Transverse colon (tissue), 4 donors: ENCODE results near the gene KRT85. TPM values are rescaled to one million over a fixed set of nuclear protein-coding genes. Genes with fewer than 3 reads are reported as not detected.

ENCODE experiments used
- DNase-seq: peaks from one replicate; pipeline ENCODE4 v3.0.0-alpha.2; 2019
- H3K27ac ChIP-seq, 4 donors: fragments of 200-600 bp; sonication (generic); 2 replicates each; pipeline ENCODE4 v1.5.1; 2016 to 2018; ENCODE audit warnings: inconsistent platforms in 4 of 4
- H3K27me3 ChIP-seq: fragments of 200-600 bp; sonication (generic); 2 replicates; pipeline ENCODE4 v1.5.1; 2017; ENCODE audit warnings: inconsistent platforms
- H3K36me3 ChIP-seq, 4 donors: fragments of 200-600 bp; sonication (generic); 2 replicates each; pipeline ENCODE4 v1.5.1; 2017 to 2019; ENCODE audit warnings: inconsistent platforms in 4 of 4
- H3K4me1 ChIP-seq, 4 donors: fragments of 200-600 bp; sonication (generic); 2 replicates each; pipeline ENCODE4 v1.5.1; 2017 to 2020; ENCODE audit warnings: inconsistent platforms in 4 of 4
- H3K4me3 ChIP-seq, 4 donors: fragments of 200-600 bp; sonication (generic); 1 replicate in 1 of 4; 2 replicates in 3 of 4; pipeline versions ENCODE4 v1.5.1 to v1.6.1; 2017 to 2019; ENCODE audit warnings: inconsistent platforms in 4 of 4
- H3K9me3 ChIP-seq, 2 donors: fragments of 200-600 bp; sonication (generic); 2 replicates each; pipeline ENCODE4 v1.5.1; 2017 to 2019; ENCODE audit warnings: inconsistent platforms in 2 of 2
- CTCF ChIP-seq, 5 experiments: fragments of 200-600 bp in 3 of 5; fragments of 450-650 bp in 2 of 5; sonication (generic) in 3 of 5; IDR thresholded peaks; 1 replicate in 2 of 5; 2 replicates in 3 of 5; pipeline ENCODE4 v1.5.1; 2016 to 2017; ENCODE audit warnings: antibody characterized with exemption in 5 of 5, inconsistent platforms in 3 of 5, mild to moderate bottlenecking in 2 of 5, moderate library complexity in 1 of 5
- EP300 ChIP-seq: sonication (generic); formaldehyde crosslinking; IDR thresholded peaks from one replicate; pipeline ENCODE4 v1.6.1; 2017; ENCODE audit warnings: antibody characterized with exemption, low read depth
- POLR2A ChIP-seq: fragments of 450-650 bp; IDR thresholded peaks from one replicate; pipeline ENCODE4 v1.6.1; 2016; ENCODE audit warnings: antibody characterized with exemption, mild to moderate bottlenecking, moderate library complexity
- POLR2AphosphoS5 ChIP-seq, 3 donors: sonication (generic); formaldehyde crosslinking; IDR thresholded peaks; one replicate each; pipeline ENCODE4 v1.6.1; 2016; ENCODE audit warnings: antibody characterized with exemption in 3 of 3
- WGBS, 2 donors: methylation state at CpG; one replicate each; pipeline ENCODE4 v1.1.5; 2018; ENCODE audit warnings: low coverage in 1 of 2; 5-methylcytosine and 5-hydroxymethylcytosine counted together
- in situ Hi-C, 4 donors: fragments of 200-750 bp; cut with MboI; loops; one replicate each; pipeline versions ENCODE4 v1.15.0 to v1.15.1; 2017; ENCODE audit warnings: low sequenced_read_pairs in 3 of 4, low pct_ligation_motif_present in 1 of 4, low pct_unique_long_range_greater_than_20kb in 1 of 4
- intact Hi-C: fragments of 100-400 bp; cut with DNase I; formaldehyde crosslinking; loops from one replicate; pipeline ENCODE4 v1.15.1; 2023; ENCODE audit warnings: low total_unique reads
- total RNA-seq, 4 donors: library from RNA; depleted of rRNA; stranded (reverse); fragments of >200 nt; gene quantifications; one replicate each; pipeline ENCODE4 v1.1.0, GENCODE V29; 2016

KRT85 gene
- total RNA-seq, 4 donors from 2014 or later, result not detected

DNA sequence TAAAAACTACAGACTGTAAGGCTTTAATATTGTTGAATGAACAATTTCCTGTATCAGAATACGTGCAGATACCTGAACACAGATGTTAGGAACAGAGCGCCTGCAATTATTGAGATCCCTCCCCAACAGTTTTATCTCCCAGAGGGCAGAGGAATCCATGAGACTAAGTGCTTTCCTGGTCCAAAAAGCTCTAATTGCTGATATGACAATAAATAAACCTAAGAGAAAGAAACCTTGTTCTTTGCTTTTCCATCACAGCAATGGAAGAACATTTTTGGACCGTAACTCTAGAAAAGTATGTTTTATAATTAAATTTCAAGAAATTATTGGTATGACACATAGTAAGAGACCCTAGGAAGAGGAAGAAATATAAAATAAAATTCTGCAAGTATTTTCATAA, 33.1 kb downstream of the KRT85 start:
- H3K27me3 ChIP-seq, result peaks cover 9% of the 10 kb centered on the region
- intact Hi-C loops, result no loop called here
- H3K9me3 ChIP-seq, result peaks cover 0 to 5% of the 10 kb centered on the region in 2 donors
- H3K27ac ChIP-seq, result no peak overlapping the region
- no peak for DNase-seq
- in situ Hi-C loops, result no loop called here
- peaks cover 0 to 8% (median 0%) of the 10 kb centered on the region in 4 donors for H3K4me1 ChIP-seq
- no peak for TF ChIP-seq POLR2AphosphoS5 (IDR thresholded peaks at IDR 0.05)
- no peak for TF ChIP-seq CTCF (IDR thresholded peaks at IDR 0.05)
- no peak for TF ChIP-seq POLR2A
- no peak for TF ChIP-seq EP300
- no peaks in the 10 kb centered on the region for H3K36me3 ChIP-seq
- no peak overlapping the region for H3K4me3 ChIP-seq
- WGBS, 2 donors, result 85 to 86% methylated on average over 3 of the region's 3 CpGs

DNA sequence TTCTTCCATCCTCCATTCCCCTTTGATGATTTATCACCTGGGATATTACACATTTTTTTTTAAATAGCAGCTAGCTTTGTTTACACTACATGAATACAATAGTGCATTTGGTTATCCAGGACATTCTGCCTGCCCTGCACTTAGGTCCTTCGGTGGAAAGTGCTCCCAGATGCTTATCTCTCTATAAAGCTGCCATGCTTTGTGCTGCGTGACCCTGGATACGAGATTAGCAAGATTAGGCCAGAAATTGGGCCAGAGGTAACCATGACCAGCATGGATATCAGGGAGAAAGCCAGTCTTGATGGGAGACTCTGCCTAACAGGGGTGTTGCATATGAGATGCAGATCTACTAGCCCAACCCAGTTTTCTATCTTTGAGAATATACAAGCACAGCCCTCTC, 34.0 kb downstream of the KRT85 start:
- no peak for DNase-seq
- H3K4me1 ChIP-seq, result peaks cover 0 to 8% (median 0%) of the 10 kb centered on the region in 4 donors
- H3K9me3 ChIP-seq, result peaks cover 0 to 5% of the 10 kb centered on the region in 2 donors
- intact Hi-C loops (no loop called here), in situ Hi-C loops (no loop called here)
- 47% methylated on average over 3 of the region's 3 CpGs; no CpG with 5 or more reads in 1 of the 2 donors for WGBS, 2 donors
- TF ChIP-seq POLR2A, result no peak
- no peak for TF ChIP-seq CTCF (IDR thresholded peaks at IDR 0.05)
- TF ChIP-seq POLR2AphosphoS5 (IDR thresholded peaks at IDR 0.05), result no peak
- no peak for TF ChIP-seq EP300
- H3K4me3 ChIP-seq, result no peak overlapping the region
- no peak overlapping the region for H3K27ac ChIP-seq
- peaks cover 6% of the 10 kb centered on the region for H3K27me3 ChIP-seq
- H3K36me3 ChIP-seq, result no peaks in the 10 kb centered on the region

DNA sequence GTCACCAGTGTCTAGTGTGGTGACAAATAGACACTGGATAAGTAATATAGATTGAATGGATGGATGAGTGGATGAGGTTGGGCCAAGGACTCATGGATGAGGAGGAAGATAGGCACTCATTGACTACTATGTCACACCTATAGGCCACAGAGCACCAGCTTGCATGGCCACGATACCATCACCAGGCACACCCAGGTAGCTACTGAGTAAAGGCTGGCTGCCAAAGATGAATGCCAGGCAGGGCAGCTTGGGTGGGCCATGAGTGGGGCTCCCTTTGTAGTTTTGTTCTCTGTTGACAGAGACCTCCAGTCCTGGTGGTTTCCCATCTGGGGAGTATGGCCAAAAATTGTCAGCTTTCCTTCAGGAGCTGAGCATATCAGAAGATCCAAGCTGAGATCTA, 34.9 kb downstream of the KRT85 start:
- in situ Hi-C loops, result no loop called here
- Histone ChIP-seq H3K36me3 (no peaks in the 10 kb centered on the region), H3K9me3 (peaks cover 0 to 5% of the 10 kb centered on the region in 2 donors), H3K27ac (no peak overlapping the region), H3K27me3 (peaks cover 6% of the 10 kb centered on the region), H3K4me1 (peaks cover 0 to 8% (median 0%) of the 10 kb centered on the region in 4 donors), H3K4me3 (no peak overlapping the region)
- DNase-seq, result no peak
- no peak for TF ChIP-seq POLR2A
- no peak for TF ChIP-seq CTCF (IDR thresholded peaks at IDR 0.05)
- no peak for TF ChIP-seq POLR2AphosphoS5 (IDR thresholded peaks at IDR 0.05)
- no peak for TF ChIP-seq EP300
- WGBS, 2 donors, result 90% methylated on average over 1 of the region's 1 CpG; no CpG with 5 or more reads in 1 of the 2 donors
- intact Hi-C loops, result no loop called here

- Histone ChIP-seq H3K27ac (no peak overlapping the region), H3K27me3 (peaks cover 2% of the 10 kb centered on the region), H3K4me3 (no peak overlapping the region), H3K4me1 (peaks cover 0 to 8% (median 0%) of the 10 kb centered on the region in 4 donors), H3K9me3 (peaks cover 0 to 1% of the 10 kb centered on the region in 2 donors), H3K36me3 (no peaks in the 10 kb centered on the region)
- no peak for DNase-seq
- WGBS, 2 donors, result 79 to 87% methylated on average over 3 of the region's 3 CpGs
- intact Hi-C loops (no loop called here), in situ Hi-C loops (no loop called here)
- TF ChIP-seq CTCF (IDR thresholded peaks at IDR 0.05), result no peak
- no peak for TF ChIP-seq POLR2AphosphoS5 (IDR thresholded peaks at IDR 0.05)
- TF ChIP-seq POLR2A, result no peak
- TF ChIP-seq EP300, result no peak
Observed at GRCh38 chr12:52331833-52332232, 35.4 kb downstream of the KRT85 start.
